GM23338 (cell line): ENCODE measurements around the gene NGF. TPM values are rescaled to one million over a fixed set of nuclear protein-coding genes. Genes with fewer than 3 reads are reported as not detected.

Experiments used
- ATAC-seq: fragments of 200-7000 bp; cut with Tn5 transposase; 3 replicates; pipeline ENCODE4 v1.9.1; 2020
- DNase-seq: peaks from one replicate; pipeline ENCODE4 v3.0.0-alpha.2; 2015; ENCODE audit warnings: low spot score
- H2AFZ ChIP-seq: fragments of 200-600 bp; sonication (generic); 2 replicates; pipeline ENCODE4 v1.8.0; 2016; ENCODE audit warnings: antibody characterized with exemption, mild to moderate bottlenecking, moderate library complexity
- H3F3A ChIP-seq: fragments of 200-600 bp; sonication (generic); replicated peaks from 2 replicates; pipeline ENCODE4 v1.8.0; 2017; ENCODE audit warnings: antibody characterized with exemption, mixed run types, low read depth
- H3K27ac ChIP-seq: fragments of 200-600 bp; sonication (generic); 2 replicates; pipeline ENCODE4 v1.6.1; 2016; ENCODE audit warnings: low read depth
- H3K27me3 ChIP-seq: fragments of 200-600 bp; sonication (generic); 2 replicates; pipeline ENCODE4 v1.8.0; 2016; ENCODE audit warnings: mild to moderate bottlenecking, mixed run types, moderate library complexity; ENCODE audit not compliant: insufficient read depth
- H3K36me3 ChIP-seq: fragments of 200-600 bp; sonication (generic); 2 replicates; pipeline ENCODE4 v1.8.0; 2016; ENCODE audit warnings: mild to moderate bottlenecking; ENCODE audit not compliant: insufficient read depth
- H3K4me1 ChIP-seq: fragments of 200-600 bp; sonication (generic); 2 replicates; pipeline ENCODE4 v1.8.0; 2016; ENCODE audit warnings: mild to moderate bottlenecking, moderate library complexity; ENCODE audit not compliant: insufficient read depth
- H3K4me2 ChIP-seq: fragments of 200-600 bp; sonication (generic); 2 replicates; pipeline ENCODE4 v1.7.1; 2017; ENCODE audit warnings: mixed run types
- H3K4me3 ChIP-seq: fragments of 200-600 bp; sonication (generic); 2 replicates; pipeline ENCODE4 v1.6.1; 2016; ENCODE audit warnings: mixed run types
- H3K79me2 ChIP-seq: fragments of 200-600 bp; sonication (generic); replicated peaks from 2 replicates; pipeline ENCODE4 v1.8.0; 2017; ENCODE audit warnings: mild to moderate bottlenecking; ENCODE audit not compliant: insufficient read depth
- H3K9me2 ChIP-seq: fragments of 200-600 bp; sonication (generic); 2 replicates; pipeline ENCODE4 v1.8.0; 2017; ENCODE audit not compliant: insufficient read depth
- H4K20me1 ChIP-seq: fragments of 200-600 bp; sonication (generic); replicated peaks from 2 replicates; pipeline ENCODE4 v1.8.0; 2017; ENCODE audit warnings: mild to moderate bottlenecking; ENCODE audit not compliant: insufficient read depth
- H3K27ac Mint-ChIP-seq: 2 replicates; pipeline ENCODE4 v1.8.0; 2020; ENCODE audit warnings: inconsistent platforms, mild to moderate bottlenecking, moderate library complexity, mixed read lengths
- H3K27me3 Mint-ChIP-seq: 3 replicates; pipeline ENCODE4 v1.8.0; 2022; ENCODE audit warnings: low read depth, mild to moderate bottlenecking, moderate library complexity, mixed read lengths, inconsistent platforms; ENCODE audit not compliant: insufficient read depth, poor library complexity
- H3K36me3 Mint-ChIP-seq: 3 replicates; pipeline ENCODE4 v1.8.0; 2021; ENCODE audit warnings: low read depth, mild to moderate bottlenecking, inconsistent platforms, moderate library complexity, mixed read lengths
- H3K4me1 Mint-ChIP-seq: 3 replicates; pipeline ENCODE4 v1.8.0; 2020; ENCODE audit warnings: mild to moderate bottlenecking, inconsistent platforms, mixed read lengths
- H3K4me3 Mint-ChIP-seq: 3 replicates; pipeline ENCODE4 v1.8.0; 2021; ENCODE audit warnings: moderate library complexity, mild to moderate bottlenecking, inconsistent platforms, mixed read lengths
- H3K9me3 Mint-ChIP-seq: 3 replicates; pipeline ENCODE4 v1.8.0; 2020; ENCODE audit warnings: moderate library complexity, mild to moderate bottlenecking, inconsistent platforms, mixed read lengths
- JUNB ChIP-seq: IDR thresholded peaks from one replicate; pipeline ENCODE4 v1.6.1; 2016; ENCODE audit warnings: antibody characterized with exemption; ENCODE audit not compliant: unreplicated experiment
- ZNF331 ChIP-seq: fragments of 250-450 bp; sonication (Bioruptor Pico); IDR thresholded peaks from 2 replicates; pipeline ENCODE4 v1.5.0; 2020; ENCODE audit warnings: low read depth, mild to moderate bottlenecking, moderate library complexity
- polyA plus RNA-seq: library from polyadenylated mRNA; unstranded; fragments of >200 nt; fragmentation: Nextera tagmentation; extraction: Ambion mirVana; gene quantifications from 2 replicates; pipeline ENCODE4 v1.2.1, GENCODE V29; 2016
- total RNA-seq: library from RNA; depleted of rRNA; stranded (reverse); fragments of >200 nt; shearing (Covaris generic); gene quantifications from 2 replicates; pipeline ENCODE4 v1.2.3, GENCODE V29; 2014
- TF ChIP-seq, protein P1 (sequence below): IDR thresholded peaks from one replicate; pipeline ENCODE4 v1.6.1; 2018; ENCODE audit warnings: antibody characterized with exemption; ENCODE audit not compliant: unreplicated experiment
- TF ChIP-seq, protein P2 (sequence below), 2 experiments: fragments of 200-600 bp in 1 of 2; sonication (generic) in 1 of 2; conservative IDR thresholded peaks; 2 replicates each; pipeline versions ENCODE4 v1.5.1 to v1.6.1; 2016 to 2017; ENCODE audit warnings: antibody characterized with exemption in 2 of 2, low read depth in 2 of 2, mild to moderate bottlenecking in 2 of 2, moderate library complexity in 1 of 2
- TF ChIP-seq, protein P3 (sequence below): fragments of 250-450 bp; sonication (Bioruptor Pico); IDR thresholded peaks from 2 replicates; pipeline ENCODE4 v1.5.0; 2020; ENCODE audit warnings: mild to moderate bottlenecking, moderate library complexity
- TF ChIP-seq, protein P4 (sequence below): IDR thresholded peaks from 2 replicates; pipeline ENCODE4 v1.6.1; 2016; ENCODE audit warnings: antibody characterized with exemption

Gene NGF
- total and polyA plus RNA-seq, 2 experiments from 2014 or later = 0.28 to 0.92 TPM

DNA sequence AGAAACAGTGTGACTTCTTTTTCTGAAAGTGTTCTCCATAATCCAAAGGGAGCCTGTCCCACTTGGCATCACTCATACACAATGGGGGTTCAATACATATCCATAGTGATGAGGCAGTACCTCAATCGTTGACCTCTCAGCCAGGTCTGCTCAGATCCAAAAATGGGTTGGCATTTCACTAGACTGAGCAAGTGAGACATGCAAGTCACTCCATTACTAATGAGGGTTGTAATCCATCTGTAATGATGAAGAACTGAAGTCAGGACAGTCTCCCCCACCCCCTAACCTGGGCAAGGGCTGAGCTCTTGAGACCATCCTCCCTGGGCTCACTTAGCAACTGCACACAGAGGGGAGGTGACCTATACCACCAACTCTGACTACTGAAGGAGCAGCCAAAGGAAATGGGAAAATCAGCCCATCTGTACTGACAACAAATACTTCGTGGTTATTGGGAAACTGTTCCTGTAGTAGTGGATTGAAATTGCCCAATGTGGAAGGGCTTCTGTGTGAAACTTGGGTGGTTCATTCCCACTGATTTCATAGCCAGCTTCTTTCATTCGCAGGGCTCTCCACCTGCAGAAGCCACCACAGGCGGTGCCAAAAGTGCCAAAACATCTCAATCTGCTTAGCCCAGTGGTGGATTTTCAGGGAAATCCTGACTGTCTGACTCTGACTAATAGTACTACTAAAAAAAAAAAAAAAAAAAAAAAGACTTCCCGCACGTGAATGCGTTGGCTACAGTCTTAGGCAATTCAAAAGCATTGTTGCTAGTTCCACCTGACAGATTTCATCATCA, 5.0 kb downstream of the NGF start (continued):
- TF ChIP-seq, protein P1, sequence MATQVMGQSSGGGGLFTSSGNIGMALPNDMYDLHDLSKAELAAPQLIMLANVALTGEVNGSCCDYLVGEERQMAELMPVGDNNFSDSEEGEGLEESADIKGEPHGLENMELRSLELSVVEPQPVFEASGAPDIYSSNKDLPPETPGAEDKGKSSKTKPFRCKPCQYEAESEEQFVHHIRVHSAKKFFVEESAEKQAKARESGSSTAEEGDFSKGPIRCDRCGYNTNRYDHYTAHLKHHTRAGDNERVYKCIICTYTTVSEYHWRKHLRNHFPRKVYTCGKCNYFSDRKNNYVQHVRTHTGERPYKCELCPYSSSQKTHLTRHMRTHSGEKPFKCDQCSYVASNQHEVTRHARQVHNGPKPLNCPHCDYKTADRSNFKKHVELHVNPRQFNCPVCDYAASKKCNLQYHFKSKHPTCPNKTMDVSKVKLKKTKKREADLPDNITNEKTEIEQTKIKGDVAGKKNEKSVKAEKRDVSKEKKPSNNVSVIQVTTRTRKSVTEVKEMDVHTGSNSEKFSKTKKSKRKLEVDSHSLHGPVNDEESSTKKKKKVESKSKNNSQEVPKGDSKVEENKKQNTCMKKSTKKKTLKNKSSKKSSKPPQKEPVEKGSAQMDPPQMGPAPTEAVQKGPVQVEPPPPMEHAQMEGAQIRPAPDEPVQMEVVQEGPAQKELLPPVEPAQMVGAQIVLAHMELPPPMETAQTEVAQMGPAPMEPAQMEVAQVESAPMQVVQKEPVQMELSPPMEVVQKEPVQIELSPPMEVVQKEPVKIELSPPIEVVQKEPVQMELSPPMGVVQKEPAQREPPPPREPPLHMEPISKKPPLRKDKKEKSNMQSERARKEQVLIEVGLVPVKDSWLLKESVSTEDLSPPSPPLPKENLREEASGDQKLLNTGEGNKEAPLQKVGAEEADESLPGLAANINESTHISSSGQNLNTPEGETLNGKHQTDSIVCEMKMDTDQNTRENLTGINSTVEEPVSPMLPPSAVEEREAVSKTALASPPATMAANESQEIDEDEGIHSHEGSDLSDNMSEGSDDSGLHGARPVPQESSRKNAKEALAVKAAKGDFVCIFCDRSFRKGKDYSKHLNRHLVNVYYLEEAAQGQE = no peak
- TF ChIP-seq ZNF331 (CRISPR knock-in tag) (no peak), JUNB (no peak)
- TF ChIP-seq, protein P2, sequence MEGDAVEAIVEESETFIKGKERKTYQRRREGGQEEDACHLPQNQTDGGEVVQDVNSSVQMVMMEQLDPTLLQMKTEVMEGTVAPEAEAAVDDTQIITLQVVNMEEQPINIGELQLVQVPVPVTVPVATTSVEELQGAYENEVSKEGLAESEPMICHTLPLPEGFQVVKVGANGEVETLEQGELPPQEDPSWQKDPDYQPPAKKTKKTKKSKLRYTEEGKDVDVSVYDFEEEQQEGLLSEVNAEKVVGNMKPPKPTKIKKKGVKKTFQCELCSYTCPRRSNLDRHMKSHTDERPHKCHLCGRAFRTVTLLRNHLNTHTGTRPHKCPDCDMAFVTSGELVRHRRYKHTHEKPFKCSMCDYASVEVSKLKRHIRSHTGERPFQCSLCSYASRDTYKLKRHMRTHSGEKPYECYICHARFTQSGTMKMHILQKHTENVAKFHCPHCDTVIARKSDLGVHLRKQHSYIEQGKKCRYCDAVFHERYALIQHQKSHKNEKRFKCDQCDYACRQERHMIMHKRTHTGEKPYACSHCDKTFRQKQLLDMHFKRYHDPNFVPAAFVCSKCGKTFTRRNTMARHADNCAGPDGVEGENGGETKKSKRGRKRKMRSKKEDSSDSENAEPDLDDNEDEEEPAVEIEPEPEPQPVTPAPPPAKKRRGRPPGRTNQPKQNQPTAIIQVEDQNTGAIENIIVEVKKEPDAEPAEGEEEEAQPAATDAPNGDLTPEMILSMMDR (conservative IDR thresholded peaks at IDR 0.05; ENCODE audit: low read depth in 2 of 2) = no peak

DNA sequence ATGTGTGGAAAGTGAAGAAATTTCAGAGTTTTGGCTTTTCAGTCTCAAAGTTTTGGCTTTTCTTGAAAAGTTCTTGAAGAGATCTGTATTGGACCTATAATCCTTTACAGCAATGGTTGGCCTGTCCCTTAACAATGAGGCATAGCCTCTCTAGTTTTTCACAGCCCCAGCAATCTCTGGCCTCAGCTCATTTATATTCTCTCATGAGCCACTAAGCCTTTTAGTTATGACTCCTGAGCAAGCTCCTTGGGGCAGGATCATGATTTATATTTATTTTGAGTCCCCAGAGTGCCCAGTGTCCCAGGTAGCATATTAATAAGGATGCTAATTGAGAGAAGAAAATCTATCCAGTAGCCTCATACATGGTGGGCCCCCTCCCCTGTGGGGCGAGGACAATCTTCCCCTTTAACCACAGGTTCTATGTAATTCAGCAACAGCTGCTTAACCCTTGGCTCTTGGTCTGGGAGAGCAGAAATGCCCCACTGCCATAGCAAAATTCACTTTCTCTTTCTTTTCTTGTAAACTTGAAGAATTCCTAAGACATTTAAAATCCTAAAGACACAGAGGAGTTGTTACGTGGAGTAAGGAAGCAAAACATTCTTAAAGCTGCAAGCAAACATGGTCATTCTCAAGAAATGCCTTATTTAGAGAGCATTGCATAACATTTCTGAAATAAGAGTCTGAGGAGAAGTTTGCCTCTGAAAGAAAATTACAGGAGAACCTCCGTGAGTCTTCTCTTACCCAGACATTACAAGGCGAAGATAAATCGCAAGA, 6.3 kb downstream of the NGF start:
- no peak for DNase-seq
- no peak overlapping the region for H3K4me3 ChIP-seq
- no peak overlapping the region for H3K4me2 ChIP-seq
- H3K36me3 Mint-ChIP-seq = no peaks in the 10 kb centered on the region
- no peak overlapping the region for H3K27ac ChIP-seq
- H3K9me3 Mint-ChIP-seq = no peaks in the 10 kb centered on the region; the same call in 2 of the 3 replicates
- no peaks in the 10 kb centered on the region for H4K20me1 ChIP-seq
- H3K27ac Mint-ChIP-seq = no peak overlapping the region
- H3K4me1 ChIP-seq = peaks cover 9% of the 10 kb centered on the region
- H3K4me3 Mint-ChIP-seq = no peak overlapping the region
- H3K36me3 ChIP-seq = no peaks in the 10 kb centered on the region
- H3K27me3 Mint-ChIP-seq = peaks cover 9% of the 10 kb centered on the region
- no peaks in the 10 kb centered on the region for H3K9me2 ChIP-seq
- H3K27me3 ChIP-seq = peaks cover 14% of the 10 kb centered on the region
- H3K79me2 ChIP-seq = no peaks in the 10 kb centered on the region
- H2AFZ ChIP-seq = no peak overlapping the region
- no peaks in the 10 kb centered on the region for H3F3A ChIP-seq
- peaks cover 30% of the 10 kb centered on the region for H3K4me1 Mint-ChIP-seq
- ATAC-seq = no peak
- TF ChIP-seq, protein P2 (conservative IDR thresholded peaks at IDR 0.05; ENCODE audit: low read depth in 2 of 2) = no peak
- TF ChIP-seq, protein P3, sequence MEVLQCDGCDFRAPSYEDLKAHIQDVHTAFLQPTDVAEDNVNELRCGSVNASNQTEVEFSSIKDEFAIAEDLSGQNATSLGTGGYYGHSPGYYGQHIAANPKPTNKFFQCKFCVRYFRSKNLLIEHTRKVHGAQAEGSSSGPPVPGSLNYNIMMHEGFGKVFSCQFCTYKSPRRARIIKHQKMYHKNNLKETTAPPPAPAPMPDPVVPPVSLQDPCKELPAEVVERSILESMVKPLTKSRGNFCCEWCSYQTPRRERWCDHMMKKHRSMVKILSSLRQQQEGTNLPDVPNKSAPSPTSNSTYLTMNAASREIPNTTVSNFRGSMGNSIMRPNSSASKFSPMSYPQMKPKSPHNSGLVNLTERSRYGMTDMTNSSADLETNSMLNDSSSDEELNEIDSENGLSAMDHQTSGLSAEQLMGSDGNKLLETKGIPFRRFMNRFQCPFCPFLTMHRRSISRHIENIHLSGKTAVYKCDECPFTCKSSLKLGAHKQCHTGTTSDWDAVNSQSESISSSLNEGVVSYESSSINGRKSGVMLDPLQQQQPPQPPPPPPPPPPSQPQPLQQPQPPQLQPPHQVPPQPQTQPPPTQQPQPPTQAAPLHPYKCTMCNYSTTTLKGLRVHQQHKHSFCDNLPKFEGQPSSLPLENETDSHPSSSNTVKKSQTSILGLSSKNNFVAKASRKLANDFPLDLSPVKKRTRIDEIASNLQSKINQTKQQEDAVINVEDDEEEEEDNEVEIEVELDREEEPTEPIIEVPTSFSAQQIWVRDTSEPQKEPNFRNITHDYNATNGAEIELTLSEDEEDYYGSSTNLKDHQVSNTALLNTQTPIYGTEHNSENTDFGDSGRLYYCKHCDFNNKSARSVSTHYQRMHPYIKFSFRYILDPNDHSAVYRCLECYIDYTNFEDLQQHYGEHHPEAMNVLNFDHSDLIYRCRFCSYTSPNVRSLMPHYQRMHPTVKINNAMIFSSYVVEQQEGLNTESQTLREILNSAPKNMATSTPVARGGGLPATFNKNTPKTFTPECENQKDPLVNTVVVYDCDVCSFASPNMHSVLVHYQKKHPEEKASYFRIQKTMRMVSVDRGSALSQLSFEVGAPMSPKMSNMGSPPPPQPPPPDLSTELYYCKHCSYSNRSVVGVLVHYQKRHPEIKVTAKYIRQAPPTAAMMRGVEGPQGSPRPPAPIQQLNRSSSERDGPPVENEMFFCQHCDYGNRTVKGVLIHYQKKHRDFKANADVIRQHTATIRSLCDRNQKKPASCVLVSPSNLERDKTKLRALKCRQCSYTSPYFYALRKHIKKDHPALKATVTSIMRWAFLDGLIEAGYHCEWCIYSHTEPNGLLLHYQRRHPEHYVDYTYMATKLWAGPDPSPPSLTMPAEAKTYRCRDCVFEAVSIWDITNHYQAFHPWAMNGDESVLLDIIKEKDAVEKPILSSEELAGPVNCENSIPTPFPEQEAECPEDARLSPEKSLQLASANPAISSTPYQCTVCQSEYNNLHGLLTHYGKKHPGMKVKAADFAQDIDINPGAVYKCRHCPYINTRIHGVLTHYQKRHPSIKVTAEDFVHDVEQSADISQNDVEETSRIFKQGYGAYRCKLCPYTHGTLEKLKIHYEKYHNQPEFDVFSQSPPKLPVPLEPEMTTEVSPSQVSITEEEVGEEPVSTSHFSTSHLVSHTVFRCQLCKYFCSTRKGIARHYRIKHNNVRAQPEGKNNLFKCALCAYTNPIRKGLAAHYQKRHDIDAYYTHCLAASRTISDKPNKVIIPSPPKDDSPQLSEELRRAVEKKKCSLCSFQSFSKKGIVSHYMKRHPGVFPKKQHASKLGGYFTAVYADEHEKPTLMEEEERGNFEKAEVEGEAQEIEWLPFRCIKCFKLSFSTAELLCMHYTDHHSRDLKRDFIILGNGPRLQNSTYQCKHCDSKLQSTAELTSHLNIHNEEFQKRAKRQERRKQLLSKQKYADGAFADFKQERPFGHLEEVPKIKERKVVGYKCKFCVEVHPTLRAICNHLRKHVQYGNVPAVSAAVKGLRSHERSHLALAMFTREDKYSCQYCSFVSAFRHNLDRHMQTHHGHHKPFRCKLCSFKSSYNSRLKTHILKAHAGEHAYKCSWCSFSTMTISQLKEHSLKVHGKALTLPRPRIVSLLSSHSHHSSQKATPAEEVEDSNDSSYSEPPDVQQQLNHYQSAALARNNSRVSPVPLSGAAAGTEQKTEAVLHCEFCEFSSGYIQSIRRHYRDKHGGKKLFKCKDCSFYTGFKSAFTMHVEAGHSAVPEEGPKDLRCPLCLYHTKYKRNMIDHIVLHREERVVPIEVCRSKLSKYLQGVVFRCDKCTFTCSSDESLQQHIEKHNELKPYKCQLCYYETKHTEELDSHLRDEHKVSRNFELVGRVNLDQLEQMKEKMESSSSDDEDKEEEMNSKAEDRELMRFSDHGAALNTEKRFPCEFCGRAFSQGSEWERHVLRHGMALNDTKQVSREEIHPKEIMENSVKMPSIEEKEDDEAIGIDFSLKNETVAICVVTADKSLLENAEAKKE (CRISPR knock-in tag) = no peak
- TF ChIP-seq, protein P4, sequence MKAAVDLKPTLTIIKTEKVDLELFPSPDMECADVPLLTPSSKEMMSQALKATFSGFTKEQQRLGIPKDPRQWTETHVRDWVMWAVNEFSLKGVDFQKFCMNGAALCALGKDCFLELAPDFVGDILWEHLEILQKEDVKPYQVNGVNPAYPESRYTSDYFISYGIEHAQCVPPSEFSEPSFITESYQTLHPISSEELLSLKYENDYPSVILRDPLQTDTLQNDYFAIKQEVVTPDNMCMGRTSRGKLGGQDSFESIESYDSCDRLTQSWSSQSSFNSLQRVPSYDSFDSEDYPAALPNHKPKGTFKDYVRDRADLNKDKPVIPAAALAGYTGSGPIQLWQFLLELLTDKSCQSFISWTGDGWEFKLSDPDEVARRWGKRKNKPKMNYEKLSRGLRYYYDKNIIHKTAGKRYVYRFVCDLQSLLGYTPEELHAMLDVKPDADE = no peak
